Measurements from ENCODE around the gene ZG16. TPM values are rescaled to one million over a fixed set of nuclear protein-coding genes. Genes with fewer than 3 reads are reported as not detected.
"Not testable (repeated sequence)": the region's sequence is repeated elsewhere in the genome, so short reads cannot be mapped to it uniquely, and the experiment has no call there.

The ZG16 gene
- polyA plus RNA-seq, 3 donors: 0.09 TPM; not detected in 2

GRCh38 chr16:29746518-29746917 lies 31.5 kb upstream of the ZG16 start:
- DNase-seq (ENCODE audit: extremely low read depth in 1 of 11, low read depth in 9 of 11, low spot score in 4 of 11): not testable (repeated sequence)

DNA sequence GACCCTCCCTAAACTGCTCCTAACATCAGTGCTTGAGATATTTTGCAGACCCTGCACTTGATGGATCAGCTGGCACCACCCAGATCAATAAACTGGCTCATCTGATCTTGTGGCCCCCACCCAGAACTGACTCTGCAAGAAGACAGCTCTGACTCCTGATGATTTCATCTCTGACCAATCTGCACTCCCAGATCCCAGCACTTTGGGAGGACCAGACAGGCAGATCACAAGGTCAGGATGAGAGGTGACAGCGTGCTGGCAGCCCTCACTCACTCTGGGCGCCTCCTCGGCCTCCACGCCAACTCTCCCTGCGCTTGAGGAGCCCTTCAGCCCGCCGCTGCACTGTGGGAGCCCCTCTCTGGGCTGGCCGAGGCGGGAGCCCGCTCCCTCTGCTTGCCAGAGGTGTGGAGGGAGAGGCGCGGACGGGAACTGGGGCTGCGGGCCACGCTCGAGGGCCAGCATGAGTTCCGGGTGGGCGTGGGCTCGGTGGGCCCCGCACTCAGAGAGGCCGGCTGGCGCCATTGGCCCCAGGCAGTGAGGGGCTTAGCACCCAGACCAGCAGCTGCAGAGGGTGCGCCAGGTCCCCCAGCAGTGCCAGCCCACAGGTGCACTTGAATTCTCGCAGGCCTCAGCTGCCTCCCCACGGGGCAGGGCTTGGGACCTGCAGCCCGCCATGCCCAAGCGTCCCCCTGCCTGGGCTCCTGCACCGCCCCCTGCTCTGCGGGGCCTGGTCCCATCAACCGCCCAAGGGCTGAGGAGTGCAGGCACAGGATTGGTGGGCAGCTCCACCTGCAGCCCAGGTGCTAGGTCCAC lies 29.9 kb upstream of the ZG16 start:
- no peak for DNase-seq (ENCODE audit: extremely low read depth in 1 of 11, low read depth in 9 of 11, low spot score in 4 of 11)

GRCh38 chr16:29748760-29749149 lies 29.3 kb upstream of the ZG16 start:
- DNase-seq (ENCODE audit: extremely low read depth in 1 of 11, low read depth in 9 of 11, low spot score in 4 of 11): not testable (repeated sequence)

DNA sequence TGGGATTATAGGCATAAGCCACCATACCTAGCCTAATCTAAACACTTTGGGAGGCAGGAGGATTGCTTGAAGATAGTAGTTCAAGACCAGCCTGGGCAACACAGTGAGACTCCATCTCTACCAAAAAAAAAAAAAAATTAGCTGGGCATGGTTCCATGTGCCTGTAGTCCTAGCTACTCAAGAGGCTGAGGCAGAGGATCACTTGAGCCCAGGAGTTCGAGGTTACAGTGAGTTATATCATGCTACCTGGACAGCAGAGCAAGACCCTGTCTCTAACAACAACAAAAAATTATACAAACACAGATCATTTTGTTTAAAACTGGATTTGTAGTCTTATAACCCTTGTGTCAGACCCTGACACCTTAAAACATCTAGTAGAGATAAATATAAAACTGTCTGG lies 24.5 kb upstream of the ZG16 start:
- DNase-seq (ENCODE audit: extremely low read depth in 1 of 11, low read depth in 9 of 11, low spot score in 4 of 11): no peak

- no peak for DNase-seq (ENCODE audit: extremely low read depth in 1 of 11, low read depth in 9 of 11, low spot score in 4 of 11)
Observed at GRCh38 chr16:29756654-29757053, 21.4 kb upstream of the ZG16 start.

DNA sequence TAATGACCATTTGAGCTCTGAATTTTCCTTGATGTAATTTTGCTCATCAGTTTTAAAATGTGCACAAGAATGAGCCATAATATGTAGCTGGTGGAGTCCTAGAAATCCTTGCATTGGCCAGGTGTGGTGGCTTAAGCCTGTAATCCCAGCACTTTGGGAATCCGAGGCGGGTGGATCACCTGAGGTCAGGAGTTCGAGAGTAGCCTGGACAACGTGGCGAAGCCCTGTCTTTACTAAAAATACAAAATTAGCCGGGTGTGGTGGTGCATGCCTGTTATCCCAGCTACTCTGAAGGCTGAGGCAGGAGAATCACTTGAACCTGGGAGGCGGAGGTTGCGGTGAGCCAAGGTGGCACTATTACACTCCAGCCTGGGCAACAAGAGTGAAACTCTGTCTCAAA lies 21.0 kb upstream of the ZG16 start:
- not testable (repeated sequence) for DNase-seq (ENCODE audit: extremely low read depth in 1 of 11, low read depth in 9 of 11, low spot score in 4 of 11)

- DNase-seq (ENCODE audit: extremely low read depth in 1 of 11, low read depth in 9 of 11, low spot score in 4 of 11): no peak
Observed at GRCh38 chr16:29757950-29758466, 20.0 kb upstream of the ZG16 start.

DNA sequence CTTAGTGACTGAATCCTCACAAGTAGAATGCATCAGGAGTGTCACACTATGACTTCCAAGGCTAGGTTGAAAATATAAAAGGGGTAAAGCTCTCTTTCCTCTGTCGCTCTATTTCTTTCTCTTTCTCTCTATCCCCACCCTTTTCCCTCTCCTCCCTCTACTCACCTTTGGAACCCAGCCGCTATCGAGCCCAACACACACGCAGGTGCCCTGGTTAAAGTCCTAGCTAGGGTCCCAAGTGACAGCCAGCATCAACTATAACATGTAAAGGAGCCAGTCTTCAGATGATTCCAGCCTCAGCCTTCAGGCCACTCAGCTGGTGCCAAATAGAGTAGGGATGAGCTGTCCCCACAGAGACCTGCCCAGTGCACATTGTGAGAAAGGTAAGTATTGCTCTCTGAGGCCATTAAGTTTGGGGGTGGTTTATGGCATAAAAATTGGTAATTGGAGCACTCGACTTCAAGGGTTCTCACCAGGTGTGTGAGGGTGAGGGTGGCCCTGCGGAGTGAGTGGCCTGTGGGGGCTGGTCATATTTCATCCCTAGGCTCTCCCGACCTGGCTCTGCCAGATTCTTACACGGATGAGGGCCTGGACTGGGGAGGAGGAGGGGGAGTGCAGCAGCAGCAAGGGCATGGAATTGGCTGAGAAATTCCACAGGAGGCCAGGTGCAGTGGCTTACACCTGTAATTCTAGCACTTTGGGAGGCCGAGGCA lies 17.3 kb upstream of the ZG16 start:
- peak in 4 of 11 donors; percentile 11 to 32 (median 18) for DNase-seq (ENCODE audit: extremely low read depth in 1 of 11, low read depth in 9 of 11, low spot score in 4 of 11)

DNA sequence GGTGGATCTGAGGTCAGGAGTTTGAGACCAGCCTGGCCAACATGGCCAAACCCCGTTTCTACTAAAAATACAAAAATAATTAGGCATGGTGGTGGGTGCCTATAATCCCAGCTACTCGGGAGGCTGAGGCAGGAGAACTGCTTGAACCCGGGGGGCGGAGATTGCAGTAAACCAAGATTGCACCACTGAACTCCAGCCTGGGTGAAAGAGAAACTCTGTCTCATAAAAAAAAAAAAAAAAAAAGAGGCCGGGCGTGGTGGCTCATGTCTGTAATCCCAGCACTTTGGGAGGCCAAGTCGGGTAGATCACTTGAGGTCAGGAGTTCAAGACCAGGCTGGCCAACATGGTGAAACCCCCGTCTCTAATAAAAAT lies 16.8 kb upstream of the ZG16 start:
- DNase-seq (ENCODE audit: extremely low read depth in 1 of 11, low read depth in 9 of 11, low spot score in 4 of 11): not testable (repeated sequence)

DNA sequence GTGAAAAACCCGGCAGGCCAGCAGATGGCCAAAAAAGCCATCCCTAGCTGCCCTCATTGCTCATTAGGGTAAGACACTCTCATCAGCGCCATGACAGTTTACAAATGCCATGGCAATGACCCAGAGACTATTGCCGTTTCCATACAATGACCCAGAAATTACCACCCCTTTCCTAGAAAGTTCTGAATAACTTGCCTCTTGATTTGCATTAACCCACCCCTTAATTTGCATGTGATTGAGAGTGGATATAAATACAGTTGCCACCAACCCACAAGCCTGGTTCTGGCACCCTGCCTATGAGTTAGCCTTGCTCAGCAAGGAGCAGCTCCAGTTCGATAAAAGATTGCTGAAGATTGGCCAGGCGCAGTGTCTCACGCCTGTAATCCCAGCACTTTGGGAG lies 16.2 kb upstream of the ZG16 start:
- no peak for DNase-seq (ENCODE audit: extremely low read depth in 1 of 11, low read depth in 9 of 11, low spot score in 4 of 11)

DNA sequence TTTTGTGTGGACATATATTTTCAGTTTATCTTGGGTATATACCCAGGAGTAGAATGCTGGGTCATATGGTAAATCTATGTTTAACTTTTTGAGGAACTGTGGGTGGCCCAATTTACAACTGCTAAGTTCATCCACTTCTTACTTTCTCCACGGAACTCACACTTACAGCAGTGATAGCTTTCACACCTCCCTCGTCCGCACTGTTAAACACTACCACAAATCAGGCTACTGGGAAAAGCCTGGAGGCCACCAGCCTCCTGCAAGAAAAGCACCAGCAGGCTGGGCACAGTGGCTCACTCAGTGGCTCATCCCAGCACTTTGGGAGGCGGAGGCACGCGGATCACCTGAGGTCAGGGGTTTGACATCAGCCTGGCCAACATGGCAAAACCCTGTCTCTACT lies 14.7 kb upstream of the ZG16 start:
- DNase-seq (ENCODE audit: extremely low read depth in 1 of 11, low read depth in 9 of 11, low spot score in 4 of 11): no peak

DNA sequence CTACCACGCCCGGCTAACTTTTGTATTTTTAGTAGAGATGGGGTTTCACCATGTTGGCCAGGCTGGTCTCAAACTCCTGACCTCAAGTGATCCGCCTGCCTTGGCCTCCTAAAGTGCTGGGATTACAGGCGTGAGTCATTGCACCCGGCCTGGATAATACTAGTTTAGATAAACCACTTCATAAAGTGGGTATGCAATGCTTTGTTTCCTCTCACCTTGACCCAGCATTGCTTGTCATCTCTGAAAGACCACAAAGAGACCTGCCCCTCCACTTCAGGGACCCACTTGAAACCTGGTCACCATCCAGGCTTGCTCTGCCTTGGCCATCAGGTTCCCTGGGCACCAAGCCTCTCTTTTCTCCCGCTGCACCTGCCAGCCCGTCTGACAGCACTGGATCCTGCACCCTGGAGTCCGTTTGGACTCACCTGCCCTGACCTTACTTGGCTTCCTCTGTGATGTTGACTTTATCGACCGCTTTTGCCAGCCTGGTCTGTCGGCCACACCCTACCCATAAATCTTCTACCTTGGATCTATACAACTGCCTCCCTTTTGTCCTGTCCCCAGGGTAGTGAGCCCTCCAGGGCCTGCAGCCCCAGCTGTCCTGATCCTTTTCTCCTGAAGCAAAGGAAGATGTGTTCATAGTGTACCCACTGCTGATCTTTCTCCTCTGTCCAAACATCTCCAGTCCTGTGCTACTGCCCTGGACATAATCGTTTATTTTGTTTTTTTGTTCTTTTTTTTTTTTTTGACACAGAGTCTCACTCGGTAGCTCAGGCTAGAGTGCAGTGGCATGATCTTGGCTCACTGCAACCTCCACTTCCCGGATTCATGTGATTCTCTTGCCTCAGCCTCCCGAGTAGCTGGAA lies 12.7 kb upstream of the ZG16 start:
- no peak for DNase-seq (ENCODE audit: extremely low read depth in 1 of 11, low read depth in 9 of 11, low spot score in 4 of 11)

DNA sequence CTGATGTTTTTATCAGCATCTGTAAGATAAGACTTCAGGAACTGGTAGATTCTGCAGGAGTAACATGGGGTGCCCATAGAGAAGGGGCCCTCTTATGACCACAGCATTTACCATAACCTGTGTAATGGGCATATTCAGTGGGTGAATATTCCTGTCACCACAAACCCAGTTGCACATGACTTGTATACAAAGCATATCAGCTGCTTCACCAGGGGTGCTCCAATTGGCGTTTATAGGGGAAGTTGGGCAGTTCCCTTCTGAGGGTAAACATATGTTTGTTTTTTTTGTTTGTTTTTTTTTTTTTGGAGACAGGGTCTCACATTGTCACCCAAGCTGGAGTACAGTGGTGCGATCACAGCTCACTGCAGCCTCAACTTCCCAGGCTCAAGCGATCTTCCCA lies 11.5 kb upstream of the ZG16 start:
- no peak for DNase-seq (ENCODE audit: extremely low read depth in 1 of 11, low read depth in 9 of 11, low spot score in 4 of 11)

DNA sequence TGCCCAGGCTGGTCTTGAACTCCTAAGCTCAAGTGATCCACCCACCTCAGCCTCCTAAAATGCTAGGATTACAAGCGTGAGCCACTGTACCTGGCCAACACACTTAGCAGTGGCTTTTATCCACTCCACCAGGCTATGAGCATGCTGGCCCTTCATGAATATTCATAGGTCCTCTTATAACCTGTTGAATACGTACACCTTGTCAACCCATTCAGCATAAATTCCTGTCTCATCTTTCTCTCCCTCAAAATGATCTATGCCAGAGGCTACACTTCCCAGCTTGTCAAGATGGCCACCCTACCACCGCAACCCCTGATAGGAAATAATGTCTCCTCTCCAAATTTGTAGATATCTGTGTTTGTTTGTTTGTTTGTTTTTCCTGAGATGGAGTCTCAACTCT lies 11.0 kb upstream of the ZG16 start:
- no peak for DNase-seq (ENCODE audit: extremely low read depth in 1 of 11, low read depth in 9 of 11, low spot score in 4 of 11)

DNA sequence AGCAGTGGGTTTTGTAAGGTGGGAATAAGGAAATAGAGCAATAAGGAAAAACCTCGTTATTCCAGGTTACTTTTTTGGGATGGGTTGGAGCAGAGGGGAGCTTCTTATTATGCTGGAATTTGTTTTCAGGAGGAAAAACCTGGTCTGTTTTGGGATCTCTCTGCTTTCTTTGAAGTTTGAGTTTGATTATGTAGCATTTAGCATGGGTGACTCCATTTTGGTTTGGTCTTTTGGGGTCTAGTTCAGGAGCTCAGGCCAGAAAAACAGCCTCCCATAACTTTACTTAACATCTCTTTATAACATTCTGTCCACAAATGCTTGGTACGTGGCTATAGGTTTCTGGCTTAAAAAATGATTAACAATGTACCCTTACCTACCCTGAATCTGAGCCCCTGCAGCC lies 8.5 kb upstream of the ZG16 start:
- DNase-seq (ENCODE audit: extremely low read depth in 1 of 11, low read depth in 9 of 11, low spot score in 4 of 11): no peak

GRCh38 chr16:29770250-29770929 lies 7.7 kb upstream of the ZG16 start:
- no peak for DNase-seq (ENCODE audit: extremely low read depth in 1 of 11, low read depth in 9 of 11, low spot score in 4 of 11)

DNA sequence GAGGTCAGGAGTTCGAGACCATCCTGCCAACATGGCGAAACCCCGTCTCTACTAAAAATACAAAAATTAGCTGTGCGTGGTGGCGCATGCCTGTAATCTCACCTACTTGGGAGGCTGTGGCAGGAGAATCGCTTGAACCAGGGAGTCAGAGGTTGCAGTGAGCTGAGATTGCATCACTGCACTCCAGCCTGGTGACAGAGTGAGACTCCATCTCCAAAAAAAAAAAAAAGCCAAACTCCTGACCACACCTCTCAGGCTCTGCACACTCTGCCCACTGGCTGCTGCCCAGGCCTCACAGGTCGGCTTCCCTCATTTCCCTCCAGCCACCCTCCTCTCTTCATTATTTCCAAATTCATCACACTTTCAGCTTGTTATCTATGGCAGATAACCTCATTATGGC lies 5.7 kb upstream of the ZG16 start:
- not testable (repeated sequence) for DNase-seq (ENCODE audit: extremely low read depth in 1 of 11, low read depth in 9 of 11, low spot score in 4 of 11)

DNA sequence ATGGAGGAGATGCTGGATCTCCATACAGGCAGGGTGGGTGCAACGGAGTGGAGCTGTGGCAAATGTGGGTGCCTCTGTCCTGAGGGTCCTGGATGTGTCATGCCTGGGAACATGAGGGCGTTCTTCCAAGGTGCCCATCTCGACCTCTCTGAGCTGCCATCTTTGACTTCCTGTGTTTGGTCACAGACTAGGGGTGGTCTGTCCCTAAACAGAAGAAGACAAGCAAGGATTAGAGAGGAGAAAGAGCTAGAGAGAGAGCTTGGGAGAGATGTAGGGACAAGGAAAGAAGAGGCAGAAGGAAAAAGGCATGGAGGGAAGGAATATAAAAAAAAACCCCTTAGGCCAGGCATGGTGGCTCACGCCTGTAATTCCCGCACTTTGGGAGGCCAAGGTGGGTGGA lies 3.3 kb upstream of the ZG16 start:
- no peak for DNase-seq (ENCODE audit: extremely low read depth in 1 of 11, low read depth in 9 of 11, low spot score in 4 of 11)

All from renal cortex interstitium (tissue), 11 donors.